Gastrocnemius medialis (tissue), 4 donors: ENCODE measurements around the gene EPS15.

ENCODE experiments used
- POLR2A ChIP-seq, 2 donors: fragments of 450-650 bp; IDR thresholded peaks; one replicate each; pipeline ENCODE4 v1.6.1; 2017; ENCODE audit warnings: antibody characterized with exemption in 2 of 2, mild to moderate bottlenecking in 2 of 2, moderate library complexity in 2 of 2
- TF ChIP-seq, protein P1 (sequence below), 5 experiments: fragments of 450-650 bp in 3 of 5; fragments of 200-600 bp in 2 of 5; sonication (generic) in 2 of 5; IDR thresholded peaks in 4 of 5; conservative IDR thresholded peaks in 1 of 5; 1 replicate in 4 of 5; 2 replicates in 1 of 5; pipeline ENCODE4 v1.5.1; 2016 to 2019; ENCODE audit warnings: antibody characterized with exemption in 5 of 5, mild to moderate bottlenecking in 3 of 5, moderate library complexity in 3 of 5

DNA sequence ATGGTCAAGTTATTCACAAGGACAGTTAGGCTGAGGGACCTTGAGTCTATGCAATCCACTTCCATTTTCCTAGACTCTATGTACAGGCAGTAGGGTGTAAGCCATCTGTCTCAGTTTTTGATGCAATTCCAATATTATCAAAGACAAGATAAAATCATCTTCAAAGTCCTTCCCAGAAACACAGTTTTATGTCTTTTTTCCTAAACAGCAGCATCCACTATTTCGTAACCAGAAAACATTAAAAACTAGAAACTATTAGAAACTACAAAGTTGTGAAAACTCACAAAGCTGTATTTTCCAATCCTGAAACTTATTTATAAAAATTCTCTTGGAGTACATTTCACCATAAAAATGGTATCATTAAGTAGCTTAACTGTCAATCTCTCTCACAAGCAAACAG, 93.8 kb downstream of the EPS15 start:
- TF ChIP-seq, protein P1, sequence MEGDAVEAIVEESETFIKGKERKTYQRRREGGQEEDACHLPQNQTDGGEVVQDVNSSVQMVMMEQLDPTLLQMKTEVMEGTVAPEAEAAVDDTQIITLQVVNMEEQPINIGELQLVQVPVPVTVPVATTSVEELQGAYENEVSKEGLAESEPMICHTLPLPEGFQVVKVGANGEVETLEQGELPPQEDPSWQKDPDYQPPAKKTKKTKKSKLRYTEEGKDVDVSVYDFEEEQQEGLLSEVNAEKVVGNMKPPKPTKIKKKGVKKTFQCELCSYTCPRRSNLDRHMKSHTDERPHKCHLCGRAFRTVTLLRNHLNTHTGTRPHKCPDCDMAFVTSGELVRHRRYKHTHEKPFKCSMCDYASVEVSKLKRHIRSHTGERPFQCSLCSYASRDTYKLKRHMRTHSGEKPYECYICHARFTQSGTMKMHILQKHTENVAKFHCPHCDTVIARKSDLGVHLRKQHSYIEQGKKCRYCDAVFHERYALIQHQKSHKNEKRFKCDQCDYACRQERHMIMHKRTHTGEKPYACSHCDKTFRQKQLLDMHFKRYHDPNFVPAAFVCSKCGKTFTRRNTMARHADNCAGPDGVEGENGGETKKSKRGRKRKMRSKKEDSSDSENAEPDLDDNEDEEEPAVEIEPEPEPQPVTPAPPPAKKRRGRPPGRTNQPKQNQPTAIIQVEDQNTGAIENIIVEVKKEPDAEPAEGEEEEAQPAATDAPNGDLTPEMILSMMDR (IDR thresholded peaks at IDR 0.05 in 4 of 5, conservative IDR thresholded peaks at IDR 0.05 in 1 of 5), result no peak
- TF ChIP-seq POLR2A (IDR thresholded peaks at IDR 0.05), result no peak
